Erythroblast (primary cell): Measurements from ENCODE around the gene PODN.

Source experiments
- GATA1 ChIP-seq: IDR thresholded peaks from 2 replicates; pipeline ENCODE4 v1.6.1; 2011; ENCODE audit warnings: low read depth, mild to moderate bottlenecking, control low read depth, low read length, moderate library complexity
- POLR2A ChIP-seq: IDR thresholded peaks from 2 replicates; pipeline ENCODE4 v1.6.1; 2011; ENCODE audit warnings: mild to moderate bottlenecking, low read length

- TF ChIP-seq POLR2A (no peak), GATA1 (no peak)
These were observed 23.4 kb downstream of the PODN start for GRCh38 chr1:53085405-53085804.
